GM18499 (cell line): ENCODE results near the gene CFAP92.

Experiments used
- ATAC-seq: cut with Tn5 transposase; IDR thresholded peaks from one replicate; pipeline ENCODE4 v1.9.1; 2021; ENCODE audit warnings: moderate number of reproducible peaks; ENCODE audit not compliant: insufficient read depth, unreplicated experiment

The CFAP92 gene

GRCh38 chr3:128992926-128993460 is 883 bp downstream of the CFAP92 start:
- no peak for ATAC-seq

- no peak for ATAC-seq
Observed at GRCh38 chr3:128991355-128991895, 2.5 kb downstream of the CFAP92 start.

- ATAC-seq = no peak
Observed at GRCh38 chr3:128988286-128988685, 5.6 kb downstream of the CFAP92 start.

GRCh38 chr3:128987302-128988100 is 6.4 kb downstream of the CFAP92 start:
- no peak for ATAC-seq

- no peak for ATAC-seq
Observed at GRCh38 chr3:128984596-128984995, 9.3 kb downstream of the CFAP92 start.

GRCh38 chr3:128983293-128984069 is 10.4 kb downstream of the CFAP92 start:
- ATAC-seq = no peak

GRCh38 chr3:128975276-128975675 is 18.6 kb downstream of the CFAP92 start:
- ATAC-seq = no peak

GRCh38 chr3:128973988-128974564 is 19.8 kb downstream of the CFAP92 start:
- ATAC-seq = no peak

GRCh38 chr3:128971421-128972100 is 22.3 kb downstream of the CFAP92 start:
- no peak for ATAC-seq

- no peak for ATAC-seq
Observed at GRCh38 chr3:128970740-128971047, 23.2 kb downstream of the CFAP92 start.

GRCh38 chr3:128969993-128970739 is 23.7 kb downstream of the CFAP92 start:
- ATAC-seq = no peak

- no peak for ATAC-seq
Observed at GRCh38 chr3:128967748-128968355, 26.0 kb downstream of the CFAP92 start.

- ATAC-seq = no peak
Observed at GRCh38 chr3:128965818-128966217, 28.1 kb downstream of the CFAP92 start.

GRCh38 chr3:128965280-128965679 is 28.6 kb downstream of the CFAP92 start:
- no peak for ATAC-seq

- ATAC-seq = no peak
Observed at GRCh38 chr3:128956440-128956839, 37.4 kb downstream of the CFAP92 start.

GRCh38 chr3:128950223-128950938 is 43.5 kb downstream of the CFAP92 start:
- ATAC-seq = no peak

- ATAC-seq = no peak
Observed at GRCh38 chr3:128949158-128949557, 44.7 kb downstream of the CFAP92 start.

GRCh38 chr3:128946411-128946810 is 47.5 kb downstream of the CFAP92 start:
- ATAC-seq = no peak

- no peak for ATAC-seq
Observed at GRCh38 chr3:128945878-128946175, 48.0 kb downstream of the CFAP92 start.
